HepG2 (cell line): Measurements from ENCODE around the gene TOMM20. TPM values are rescaled to one million over a fixed set of nuclear protein-coding genes. Genes with fewer than 3 reads are reported as not detected.

Experiments
- CEBPB ChIP-seq: IDR thresholded peaks from 2 replicates; pipeline ENCODE4 v1.6.1; 2011; ENCODE audit warnings: low read depth, low read length, improper control_type of control experiment, borderline replicate concordance
- JDP2 ChIP-seq: sonication (generic); formaldehyde crosslinking; IDR thresholded peaks from 2 replicates; pipeline ENCODE4 v1.8.1; 2022; ENCODE audit warnings: missing genetic modification reagents, borderline replicate concordance
- TBX3 ChIP-seq: fragments of 450-650 bp; IDR thresholded peaks from 2 replicates; pipeline ENCODE4 v1.6.1; 2017; ENCODE audit warnings: antibody characterized with exemption, mild to moderate bottlenecking, inconsistent platforms, borderline replicate concordance
- ZMYM2 ChIP-seq: sonication (generic); formaldehyde crosslinking; IDR thresholded peaks from 2 replicates; pipeline ENCODE4 v1.8.0; 2022; ENCODE audit warnings: mild to moderate bottlenecking, missing genetic modification reagents
- ZNF17 ChIP-seq: sonication (generic); formaldehyde crosslinking; IDR thresholded peaks from 2 replicates; pipeline ENCODE4 v1.5.0; 2020; ENCODE audit warnings: mild to moderate bottlenecking, missing genetic modification reagents
- polyA plus RNA-seq, 8 experiments: library from polyadenylated mRNA; depleted of rRNA in 3 of 8; stranded (reverse) in 7 of 8; unstranded in 1 of 8; fragments of >200 nt; fragmentation: Illumina TruSeq in 4 of 8; extraction: Trizol in 4 of 8; gene quantifications; 2 replicates each; pipeline versions ENCODE4 v1.2.1 to v1.2.3, GENCODE V29; 2011 to 2016; ENCODE audit warnings: low read depth in 4 of 8, missing spikeins in 1 of 8, mixed read lengths in 1 of 8; ENCODE audit not compliant: insufficient read depth in 1 of 8
- total RNA-seq, 5 experiments: library from RNA; depleted of rRNA; stranded (reverse); fragments of >200 nt; fragmentation: Illumina TruSeq; extraction: Trizol; gene quantifications; 2 replicates each; pipeline ENCODE4 v1.2.3, GENCODE V29; 2016; ENCODE audit warnings: low read depth in 1 of 5
- TF ChIP-seq, protein P1 (sequence below): sonication (generic); formaldehyde crosslinking; IDR thresholded peaks from 2 replicates; pipeline ENCODE4 v1.4.0; 2020; ENCODE audit warnings: mild to moderate bottlenecking, missing genetic modification reagents
- TF ChIP-seq, protein P2 (sequence below): sonication (generic); formaldehyde crosslinking; conservative IDR thresholded peaks from 2 replicates; pipeline ENCODE4 v1.8.0; 2022; ENCODE audit warnings: mild to moderate bottlenecking, moderate library complexity, missing genetic modification reagents
- TF ChIP-seq, protein P3 (sequence below): sonication (generic); formaldehyde crosslinking; IDR thresholded peaks from 2 replicates; pipeline ENCODE4 v1.5.1; 2020; ENCODE audit warnings: mild to moderate bottlenecking, missing genetic modification reagents, moderate library complexity

The TOMM20 gene
- total and polyA plus RNA-seq, 2 of the 13 experiments (the other 11 are each of a cell fraction or from before 2014, with no cell fraction given), result 153 to 376 TPM

DNA sequence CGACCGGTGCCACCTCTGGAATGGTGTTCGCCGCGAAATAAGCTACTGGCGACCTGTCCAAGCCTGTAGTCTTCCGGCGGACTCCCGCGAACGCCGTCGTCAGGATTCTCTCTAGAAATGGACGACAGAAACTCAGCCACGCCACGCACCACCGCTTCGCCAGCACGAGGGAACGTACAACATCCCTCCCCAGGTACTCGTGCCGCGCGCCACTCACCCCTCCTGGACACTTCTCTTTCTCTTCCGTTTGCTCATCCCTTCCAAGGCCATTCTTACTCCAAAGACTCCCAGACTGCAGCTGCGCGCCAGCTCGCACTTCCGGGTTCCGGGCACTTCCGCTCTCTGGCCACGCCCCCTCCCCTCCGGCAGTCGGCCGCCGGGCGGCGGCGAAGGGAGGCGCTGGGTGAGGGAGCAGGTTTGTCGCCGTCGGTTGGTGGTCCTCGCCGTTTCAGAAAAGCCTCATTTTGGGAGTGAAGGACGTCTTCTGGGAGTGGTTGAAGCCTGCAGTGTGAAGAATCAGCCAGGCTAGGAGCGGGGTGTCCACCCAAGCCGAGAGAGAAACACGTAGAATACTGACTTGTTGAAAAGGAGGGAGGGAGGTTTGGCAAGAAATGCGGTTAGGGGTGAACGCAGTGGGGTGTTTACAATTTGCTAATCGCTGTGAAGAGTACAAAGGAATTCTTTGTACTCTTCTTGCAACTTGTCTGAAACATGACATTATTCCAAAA lies 32.5 kb upstream of the TOMM20 start, which contains the start of gene RBM34 (continued):
- TF ChIP-seq, protein P1, sequence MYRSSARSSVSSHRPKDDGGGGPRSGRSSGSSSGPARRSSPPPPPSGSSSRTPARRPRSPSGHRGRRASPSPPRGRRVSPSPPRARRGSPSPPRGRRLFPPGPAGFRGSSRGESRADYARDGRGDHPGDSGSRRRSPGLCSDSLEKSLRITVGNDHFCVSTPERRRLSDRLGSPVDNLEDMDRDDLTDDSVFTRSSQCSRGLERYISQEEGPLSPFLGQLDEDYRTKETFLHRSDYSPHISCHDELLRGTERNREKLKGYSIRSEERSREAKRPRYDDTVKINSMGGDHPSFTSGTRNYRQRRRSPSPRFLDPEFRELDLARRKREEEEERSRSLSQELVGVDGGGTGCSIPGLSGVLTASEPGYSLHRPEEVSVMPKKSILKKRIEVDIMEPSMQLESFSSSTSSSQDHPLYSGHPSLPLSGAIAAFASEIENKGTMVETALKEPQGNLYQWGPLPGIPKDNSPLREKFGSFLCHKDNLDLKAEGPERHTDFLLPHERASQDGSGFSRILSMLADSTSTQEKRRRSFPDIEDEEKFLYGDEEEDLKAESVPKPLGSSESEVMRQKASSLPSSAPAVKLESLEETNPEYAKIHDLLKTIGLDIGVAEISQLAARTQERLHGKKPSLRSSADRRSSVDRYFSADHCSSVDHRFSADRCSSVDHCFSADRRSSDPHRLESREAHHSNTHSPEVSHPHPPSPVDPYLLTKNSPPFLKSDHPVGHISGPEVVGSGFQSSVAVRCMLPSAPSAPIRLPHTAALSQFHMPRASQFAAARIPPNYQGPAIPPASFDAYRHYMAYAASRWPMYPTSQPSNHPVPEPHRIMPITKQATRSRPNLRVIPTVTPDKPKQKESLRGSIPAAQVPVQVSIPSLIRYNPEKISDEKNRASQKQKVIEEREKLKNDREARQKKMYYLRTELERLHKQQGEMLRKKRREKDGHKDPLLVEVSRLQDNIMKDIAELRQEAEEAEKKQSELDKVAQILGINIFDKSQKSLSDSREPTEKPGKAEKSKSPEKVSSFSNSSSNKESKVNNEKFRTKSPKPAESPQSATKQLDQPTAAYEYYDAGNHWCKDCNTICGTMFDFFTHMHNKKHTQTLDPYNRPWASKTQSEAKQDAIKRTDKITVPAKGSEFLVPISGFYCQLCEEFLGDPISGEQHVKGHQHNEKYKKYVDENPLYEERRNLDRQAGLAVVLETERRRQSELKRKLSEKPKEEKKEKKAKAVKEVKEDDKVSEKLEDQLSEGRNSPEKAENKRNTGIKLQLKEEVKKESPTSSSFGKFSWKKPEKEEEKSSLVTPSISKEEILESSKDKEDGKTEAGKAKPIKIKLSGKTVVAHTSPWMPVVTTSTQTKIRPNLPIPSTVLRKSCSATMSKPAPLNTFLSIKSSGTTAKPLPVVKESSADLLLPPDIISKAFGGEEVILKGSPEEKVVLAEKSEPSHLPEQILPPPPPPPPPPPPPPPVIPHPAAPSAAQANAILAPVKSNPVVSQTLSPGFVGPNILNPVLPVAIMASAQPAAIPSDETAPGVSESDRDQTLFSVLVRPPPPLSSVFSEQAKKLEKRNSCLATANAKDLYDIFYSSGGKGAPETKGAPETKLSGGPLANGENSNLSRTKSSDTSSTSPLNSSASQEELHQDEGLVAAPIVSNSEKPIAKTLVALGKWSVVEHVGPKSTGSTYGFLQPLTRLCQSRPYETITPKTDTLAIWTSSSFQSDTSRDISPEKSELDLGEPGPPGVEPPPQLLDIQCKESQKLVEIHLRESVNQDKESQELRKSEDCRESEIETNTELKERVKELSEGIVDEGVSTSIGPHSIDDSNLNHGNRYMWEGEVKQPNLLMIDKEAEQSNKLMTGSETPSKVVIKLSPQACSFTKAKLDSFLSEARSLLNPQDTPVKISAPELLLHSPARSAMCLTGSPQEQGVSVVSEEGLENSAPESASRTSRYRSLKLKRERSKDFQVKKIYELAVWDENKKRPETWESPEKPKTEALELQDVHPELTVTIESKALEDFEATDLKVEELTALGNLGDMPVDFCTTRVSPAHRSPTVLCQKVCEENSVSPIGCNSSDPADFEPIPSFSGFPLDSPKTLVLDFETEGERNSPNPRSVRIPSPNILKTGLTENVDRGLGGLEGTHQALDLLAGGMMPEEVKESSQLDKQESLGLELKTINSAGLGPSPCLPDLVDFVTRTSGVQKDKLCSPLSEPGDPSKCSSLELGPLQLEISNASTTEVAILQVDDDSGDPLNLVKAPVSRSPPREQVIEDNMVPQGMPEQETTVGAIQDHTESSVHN (CRISPR knock-in tag), result peak; percentile 91; the same call in 1 of the 2 replicates
- TF ChIP-seq ZMYM2 (CRISPR knock-in tag), result peak; percentile 72; the same call in 1 of the 2 replicates
- no peak for TF ChIP-seq JDP2 (CRISPR knock-in tag)
- TF ChIP-seq, protein P2, sequence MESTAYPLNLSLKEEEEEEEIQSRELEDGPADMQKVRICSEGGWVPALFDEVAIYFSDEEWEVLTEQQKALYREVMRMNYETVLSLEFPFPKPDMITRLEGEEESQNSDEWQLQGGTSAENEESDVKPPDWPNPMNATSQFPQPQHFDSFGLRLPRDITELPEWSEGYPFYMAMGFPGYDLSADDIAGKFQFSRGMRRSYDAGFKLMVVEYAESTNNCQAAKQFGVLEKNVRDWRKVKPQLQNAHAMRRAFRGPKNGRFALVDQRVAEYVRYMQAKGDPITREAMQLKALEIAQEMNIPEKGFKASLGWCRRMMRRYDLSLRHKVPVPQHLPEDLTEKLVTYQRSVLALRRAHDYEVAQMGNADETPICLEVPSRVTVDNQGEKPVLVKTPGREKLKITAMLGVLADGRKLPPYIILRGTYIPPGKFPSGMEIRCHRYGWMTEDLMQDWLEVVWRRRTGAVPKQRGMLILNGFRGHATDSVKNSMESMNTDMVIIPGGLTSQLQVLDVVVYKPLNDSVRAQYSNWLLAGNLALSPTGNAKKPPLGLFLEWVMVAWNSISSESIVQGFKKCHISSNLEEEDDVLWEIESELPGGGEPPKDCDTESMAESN, result peak; percentile 87
- no peak for TF ChIP-seq CEBPB
- TF ChIP-seq, protein P3, sequence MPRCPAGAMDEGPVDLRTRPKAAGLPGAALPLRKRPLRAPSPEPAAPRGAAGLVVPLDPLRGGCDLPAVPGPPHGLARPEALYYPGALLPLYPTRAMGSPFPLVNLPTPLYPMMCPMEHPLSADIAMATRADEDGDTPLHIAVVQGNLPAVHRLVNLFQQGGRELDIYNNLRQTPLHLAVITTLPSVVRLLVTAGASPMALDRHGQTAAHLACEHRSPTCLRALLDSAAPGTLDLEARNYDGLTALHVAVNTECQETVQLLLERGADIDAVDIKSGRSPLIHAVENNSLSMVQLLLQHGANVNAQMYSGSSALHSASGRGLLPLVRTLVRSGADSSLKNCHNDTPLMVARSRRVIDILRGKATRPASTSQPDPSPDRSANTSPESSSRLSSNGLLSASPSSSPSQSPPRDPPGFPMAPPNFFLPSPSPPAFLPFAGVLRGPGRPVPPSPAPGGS (CRISPR knock-in tag), result peak; percentile 93
- no peak; the same call in 1 of the 2 replicates for TF ChIP-seq ZNF17 (CRISPR knock-in tag)
- TF ChIP-seq TBX3, result no peak
